WTC11 (cell line): ENCODE measurements around the gene COL5A2.

Experiments
- CREB1 ChIP-seq: sonication (generic); formaldehyde crosslinking; IDR thresholded peaks from 2 replicates; pipeline ENCODE4 v1.8.0; 2023; ENCODE audit warnings: mild to moderate bottlenecking, missing genetic modification reagents
- FOXJ3 ChIP-seq: sonication (generic); formaldehyde crosslinking; IDR thresholded peaks from 2 replicates; pipeline ENCODE4 v1.9.0; 2021; ENCODE audit warnings: missing genetic modification reagents, mild to moderate bottlenecking, borderline replicate concordance
- FOXP1 ChIP-seq: sonication (generic); formaldehyde crosslinking; IDR thresholded peaks from 2 replicates; pipeline ENCODE4 v1.8.0; 2022; ENCODE audit warnings: missing genetic modification reagents, mild to moderate bottlenecking, moderate library complexity, borderline replicate concordance
- GRHL2 ChIP-seq: fragments of 250-450 bp; sonication (Bioruptor Pico); IDR thresholded peaks from 2 replicates; pipeline ENCODE4 v1.8.0; 2022; ENCODE audit warnings: mild to moderate bottlenecking, moderate library complexity; ENCODE audit not compliant: insufficient replicate concordance, severe bottlenecking
- PRDM15 ChIP-seq: sonication (generic); formaldehyde crosslinking; IDR thresholded peaks from 2 replicates; pipeline ENCODE4 v1.8.0; 2022; ENCODE audit warnings: missing genetic modification reagents
- ZBTB21 ChIP-seq: sonication (generic); formaldehyde crosslinking; IDR thresholded peaks from 2 replicates; pipeline ENCODE4 v1.8.1; 2023; ENCODE audit warnings: mild to moderate bottlenecking, missing genetic modification reagents, borderline replicate concordance
- ZNF232 ChIP-seq: sonication (generic); formaldehyde crosslinking; IDR thresholded peaks from 2 replicates; pipeline ENCODE4 v1.8.0; 2022; ENCODE audit warnings: mild to moderate bottlenecking, missing genetic modification reagents
- ZNF416 ChIP-seq: fragments of 250-450 bp; sonication (Bioruptor Pico); IDR thresholded peaks from 2 replicates; pipeline ENCODE4 v1.9.0; 2021; ENCODE audit warnings: mild to moderate bottlenecking, inconsistent platforms
- TF ChIP-seq, protein P1 (sequence below): fragments of 200-600 bp; IDR thresholded peaks from 2 replicates; pipeline ENCODE4 v1.8.0; 2022; ENCODE audit warnings: antibody characterized with exemption
- TF ChIP-seq, protein P2 (sequence below): sonication (generic); formaldehyde crosslinking; IDR thresholded peaks from 2 replicates; pipeline ENCODE4 v1.8.0; 2022; ENCODE audit warnings: mild to moderate bottlenecking, missing genetic modification reagents

- TF ChIP-seq, protein P1, sequence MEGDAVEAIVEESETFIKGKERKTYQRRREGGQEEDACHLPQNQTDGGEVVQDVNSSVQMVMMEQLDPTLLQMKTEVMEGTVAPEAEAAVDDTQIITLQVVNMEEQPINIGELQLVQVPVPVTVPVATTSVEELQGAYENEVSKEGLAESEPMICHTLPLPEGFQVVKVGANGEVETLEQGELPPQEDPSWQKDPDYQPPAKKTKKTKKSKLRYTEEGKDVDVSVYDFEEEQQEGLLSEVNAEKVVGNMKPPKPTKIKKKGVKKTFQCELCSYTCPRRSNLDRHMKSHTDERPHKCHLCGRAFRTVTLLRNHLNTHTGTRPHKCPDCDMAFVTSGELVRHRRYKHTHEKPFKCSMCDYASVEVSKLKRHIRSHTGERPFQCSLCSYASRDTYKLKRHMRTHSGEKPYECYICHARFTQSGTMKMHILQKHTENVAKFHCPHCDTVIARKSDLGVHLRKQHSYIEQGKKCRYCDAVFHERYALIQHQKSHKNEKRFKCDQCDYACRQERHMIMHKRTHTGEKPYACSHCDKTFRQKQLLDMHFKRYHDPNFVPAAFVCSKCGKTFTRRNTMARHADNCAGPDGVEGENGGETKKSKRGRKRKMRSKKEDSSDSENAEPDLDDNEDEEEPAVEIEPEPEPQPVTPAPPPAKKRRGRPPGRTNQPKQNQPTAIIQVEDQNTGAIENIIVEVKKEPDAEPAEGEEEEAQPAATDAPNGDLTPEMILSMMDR: no peak
- TF ChIP-seq ZBTB21 (CRISPR knock-in tag): no peak
- TF ChIP-seq, protein P2, sequence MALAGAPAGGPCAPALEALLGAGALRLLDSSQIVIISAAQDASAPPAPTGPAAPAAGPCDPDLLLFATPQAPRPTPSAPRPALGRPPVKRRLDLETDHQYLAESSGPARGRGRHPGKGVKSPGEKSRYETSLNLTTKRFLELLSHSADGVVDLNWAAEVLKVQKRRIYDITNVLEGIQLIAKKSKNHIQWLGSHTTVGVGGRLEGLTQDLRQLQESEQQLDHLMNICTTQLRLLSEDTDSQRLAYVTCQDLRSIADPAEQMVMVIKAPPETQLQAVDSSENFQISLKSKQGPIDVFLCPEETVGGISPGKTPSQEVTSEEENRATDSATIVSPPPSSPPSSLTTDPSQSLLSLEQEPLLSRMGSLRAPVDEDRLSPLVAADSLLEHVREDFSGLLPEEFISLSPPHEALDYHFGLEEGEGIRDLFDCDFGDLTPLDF: no peak
- no peak for TF ChIP-seq FOXJ3 (CRISPR knock-in tag)
- no peak for TF ChIP-seq ZNF416 (CRISPR knock-in tag)
- TF ChIP-seq PRDM15 (CRISPR knock-in tag): no peak
- no peak for TF ChIP-seq ZNF232 (CRISPR knock-in tag)
- TF ChIP-seq FOXP1 (CRISPR knock-in tag): no peak
- TF ChIP-seq GRHL2 (CRISPR knock-in tag): no peak
- TF ChIP-seq CREB1 (CRISPR knock-in tag): no peak
These were observed 17.7 kb downstream of the COL5A2 start for GRCh38 chr2:189161894-189162293.
